ENCODE measurements around the gene LRRC14B. TPM values are rescaled to one million over a fixed set of nuclear protein-coding genes. Genes with fewer than 3 reads are reported as not detected.

The LRRC14B gene
- total and polyA plus RNA-seq, 2 of the 13 experiments (the other 11 are each of a cell fraction or from before 2014, with no cell fraction given), result not detected

GRCh38 chr5:218457-219291 lies 27.4 kb downstream of the LRRC14B start (continued):
- TF ChIP-seq ZNF891 (CRISPR knock-in tag; IDR thresholded peaks at IDR 0.05) (peak; percentile 60), KDM5B (CRISPR knock-in tag; IDR thresholded peaks at IDR 0.05; ENCODE audit: borderline replicate concordance) (0 out of 2 replicates have a peak, but pooled peaks have one; percentile 23), ZBTB40 (IDR thresholded peaks at IDR 0.05) (no peak), ZBTB40 (CRISPR knock-in tag; IDR thresholded peaks at IDR 0.05) (peak; percentile 28; the same call in 1 of the 2 replicates), ZNF264 (CRISPR knock-in tag; IDR thresholded peaks at IDR 0.05) (no peak), ZNF598 (CRISPR knock-in tag; IDR thresholded peaks at IDR 0.05; ENCODE audit: borderline replicate concordance) (peak; percentile 72; the same call in 1 of the 2 replicates), MLLT10 (CRISPR knock-in tag; IDR thresholded peaks at IDR 0.05) (no peak), ATF5 (CRISPR knock-in tag; IDR thresholded peaks at IDR 0.05; ENCODE audit: low read depth) (no peak)
- TF ChIP-seq, protein P1, sequence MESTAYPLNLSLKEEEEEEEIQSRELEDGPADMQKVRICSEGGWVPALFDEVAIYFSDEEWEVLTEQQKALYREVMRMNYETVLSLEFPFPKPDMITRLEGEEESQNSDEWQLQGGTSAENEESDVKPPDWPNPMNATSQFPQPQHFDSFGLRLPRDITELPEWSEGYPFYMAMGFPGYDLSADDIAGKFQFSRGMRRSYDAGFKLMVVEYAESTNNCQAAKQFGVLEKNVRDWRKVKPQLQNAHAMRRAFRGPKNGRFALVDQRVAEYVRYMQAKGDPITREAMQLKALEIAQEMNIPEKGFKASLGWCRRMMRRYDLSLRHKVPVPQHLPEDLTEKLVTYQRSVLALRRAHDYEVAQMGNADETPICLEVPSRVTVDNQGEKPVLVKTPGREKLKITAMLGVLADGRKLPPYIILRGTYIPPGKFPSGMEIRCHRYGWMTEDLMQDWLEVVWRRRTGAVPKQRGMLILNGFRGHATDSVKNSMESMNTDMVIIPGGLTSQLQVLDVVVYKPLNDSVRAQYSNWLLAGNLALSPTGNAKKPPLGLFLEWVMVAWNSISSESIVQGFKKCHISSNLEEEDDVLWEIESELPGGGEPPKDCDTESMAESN (CRISPR knock-in tag; conservative IDR thresholded peaks at IDR 0.05), result 0 out of 2 replicates have a peak, but pooled peaks have one; percentile 19
- TF ChIP-seq, protein P2, sequence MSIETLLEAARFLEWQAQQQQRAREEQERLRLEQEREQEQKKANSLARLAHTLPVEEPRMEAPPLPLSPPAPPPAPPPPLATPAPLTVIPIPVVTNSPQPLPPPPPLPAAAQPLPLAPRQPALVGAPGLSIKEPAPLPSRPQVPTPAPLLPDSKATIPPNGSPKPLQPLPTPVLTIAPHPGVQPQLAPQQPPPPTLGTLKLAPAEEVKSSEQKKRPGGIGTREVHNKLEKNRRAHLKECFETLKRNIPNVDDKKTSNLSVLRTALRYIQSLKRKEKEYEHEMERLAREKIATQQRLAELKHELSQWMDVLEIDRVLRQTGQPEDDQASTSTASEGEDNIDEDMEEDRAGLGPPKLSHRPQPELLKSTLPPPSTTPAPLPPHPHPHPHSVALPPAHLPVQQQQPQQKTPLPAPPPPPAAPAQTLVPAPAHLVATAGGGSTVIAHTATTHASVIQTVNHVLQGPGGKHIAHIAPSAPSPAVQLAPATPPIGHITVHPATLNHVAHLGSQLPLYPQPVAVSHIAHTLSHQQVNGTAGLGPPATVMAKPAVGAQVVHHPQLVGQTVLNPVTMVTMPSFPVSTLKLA (IDR thresholded peaks at IDR 0.05), result no peak
- TF ChIP-seq, protein P3, sequence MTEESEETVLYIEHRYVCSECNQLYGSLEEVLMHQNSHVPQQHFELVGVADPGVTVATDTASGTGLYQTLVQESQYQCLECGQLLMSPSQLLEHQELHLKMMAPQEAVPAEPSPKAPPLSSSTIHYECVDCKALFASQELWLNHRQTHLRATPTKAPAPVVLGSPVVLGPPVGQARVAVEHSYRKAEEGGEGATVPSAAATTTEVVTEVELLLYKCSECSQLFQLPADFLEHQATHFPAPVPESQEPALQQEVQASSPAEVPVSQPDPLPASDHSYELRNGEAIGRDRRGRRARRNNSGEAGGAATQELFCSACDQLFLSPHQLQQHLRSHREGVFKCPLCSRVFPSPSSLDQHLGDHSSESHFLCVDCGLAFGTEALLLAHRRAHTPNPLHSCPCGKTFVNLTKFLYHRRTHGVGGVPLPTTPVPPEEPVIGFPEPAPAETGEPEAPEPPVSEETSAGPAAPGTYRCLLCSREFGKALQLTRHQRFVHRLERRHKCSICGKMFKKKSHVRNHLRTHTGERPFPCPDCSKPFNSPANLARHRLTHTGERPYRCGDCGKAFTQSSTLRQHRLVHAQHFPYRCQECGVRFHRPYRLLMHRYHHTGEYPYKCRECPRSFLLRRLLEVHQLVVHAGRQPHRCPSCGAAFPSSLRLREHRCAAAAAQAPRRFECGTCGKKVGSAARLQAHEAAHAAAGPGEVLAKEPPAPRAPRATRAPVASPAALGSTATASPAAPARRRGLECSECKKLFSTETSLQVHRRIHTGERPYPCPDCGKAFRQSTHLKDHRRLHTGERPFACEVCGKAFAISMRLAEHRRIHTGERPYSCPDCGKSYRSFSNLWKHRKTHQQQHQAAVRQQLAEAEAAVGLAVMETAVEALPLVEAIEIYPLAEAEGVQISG (CRISPR knock-in tag; IDR thresholded peaks at IDR 0.05), result no peak; the same call in 1 of the 2 replicates
